HL-60 (cell line): Measurements from ENCODE around the gene OBI1.

ENCODE experiments used
- GABPA ChIP-seq: IDR thresholded peaks from 2 replicates; pipeline ENCODE4 v1.6.1; 2012; ENCODE audit warnings: low read depth
- POLR2AphosphoS5 ChIP-seq: IDR thresholded peaks from 2 replicates; pipeline ENCODE4 v1.6.1; 2012; ENCODE audit warnings: low read depth
- REST ChIP-seq: IDR thresholded peaks from 2 replicates; pipeline ENCODE4 v1.6.1; 2012; ENCODE audit warnings: low read depth; ENCODE audit not compliant: insufficient replicate concordance
- SPI1 ChIP-seq: IDR thresholded peaks from 2 replicates; pipeline ENCODE4 v1.6.1; 2012; ENCODE audit warnings: low read depth, mild to moderate bottlenecking, borderline replicate concordance
- TF ChIP-seq, protein P1 (sequence below): IDR thresholded peaks from one replicate; pipeline ENCODE4 v1.5.1; 2011; ENCODE audit warnings: low read length, control low read depth, inconsistent platforms; ENCODE audit not compliant: insufficient read depth

DNA sequence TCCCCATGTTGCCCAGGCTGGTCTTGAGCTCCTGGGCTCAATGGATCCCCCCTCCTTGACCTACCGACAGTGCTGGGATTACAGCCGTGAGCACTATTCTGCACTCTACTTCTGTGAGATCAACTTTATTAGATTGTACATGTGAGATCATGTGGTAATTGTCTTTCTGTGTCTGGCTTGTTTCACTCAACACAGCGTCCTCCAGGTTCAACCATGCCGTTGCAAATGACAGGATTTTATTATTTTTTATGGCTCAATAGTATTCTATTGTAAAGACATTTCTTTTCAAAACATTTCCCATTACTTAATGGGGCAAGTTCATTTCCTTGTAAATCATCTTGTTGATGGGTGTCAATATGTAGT is 1.5 kb upstream of the OBI1 start:
- TF ChIP-seq, protein P1, sequence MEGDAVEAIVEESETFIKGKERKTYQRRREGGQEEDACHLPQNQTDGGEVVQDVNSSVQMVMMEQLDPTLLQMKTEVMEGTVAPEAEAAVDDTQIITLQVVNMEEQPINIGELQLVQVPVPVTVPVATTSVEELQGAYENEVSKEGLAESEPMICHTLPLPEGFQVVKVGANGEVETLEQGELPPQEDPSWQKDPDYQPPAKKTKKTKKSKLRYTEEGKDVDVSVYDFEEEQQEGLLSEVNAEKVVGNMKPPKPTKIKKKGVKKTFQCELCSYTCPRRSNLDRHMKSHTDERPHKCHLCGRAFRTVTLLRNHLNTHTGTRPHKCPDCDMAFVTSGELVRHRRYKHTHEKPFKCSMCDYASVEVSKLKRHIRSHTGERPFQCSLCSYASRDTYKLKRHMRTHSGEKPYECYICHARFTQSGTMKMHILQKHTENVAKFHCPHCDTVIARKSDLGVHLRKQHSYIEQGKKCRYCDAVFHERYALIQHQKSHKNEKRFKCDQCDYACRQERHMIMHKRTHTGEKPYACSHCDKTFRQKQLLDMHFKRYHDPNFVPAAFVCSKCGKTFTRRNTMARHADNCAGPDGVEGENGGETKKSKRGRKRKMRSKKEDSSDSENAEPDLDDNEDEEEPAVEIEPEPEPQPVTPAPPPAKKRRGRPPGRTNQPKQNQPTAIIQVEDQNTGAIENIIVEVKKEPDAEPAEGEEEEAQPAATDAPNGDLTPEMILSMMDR: no peak
- TF ChIP-seq GABPA (no peak), POLR2AphosphoS5 (no peak), SPI1 (no peak), REST (no peak)
